ENCODE measurements around the gene RFX3. TPM values are rescaled to one million over a fixed set of nuclear protein-coding genes. Genes with fewer than 3 reads are reported as not detected.

RFX3 gene
- total RNA-seq, result 106 TPM

DNA sequence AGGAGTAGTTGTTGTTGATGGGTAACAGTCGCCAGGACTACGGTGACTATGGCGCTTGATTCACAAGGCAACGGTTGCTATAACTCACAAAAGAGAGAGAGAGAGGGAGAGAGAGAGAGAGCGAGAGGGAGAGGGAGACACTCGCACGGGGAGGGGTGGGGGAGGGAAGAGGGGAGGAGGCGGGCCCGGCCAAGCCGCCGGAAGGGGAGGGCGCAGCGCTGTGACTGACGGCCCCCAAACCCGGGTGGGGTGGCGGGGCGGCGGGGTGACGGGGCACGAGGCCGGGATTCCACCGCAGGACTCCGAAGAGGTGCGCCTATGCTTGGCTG is at the start of gene RFX3:
TSS of gene RFX3 (minus strand) at position 166 of the 329 bp plus-strand sequence. CDS start 130,413 bp downstream, outside the sequence.

